D721Med (cell line): ENCODE results near the gene RTN1.

ENCODE experiments used
- DNase-seq: peaks from one replicate; pipeline ENCODE4 v3.0.0; 2011; ENCODE audit warnings: low spot score; ENCODE audit not compliant: insufficient read length
- FAIRE-seq: peaks from 2 replicates; lab custom pipeline; 2011; peaks lifted over from hg19 to GRCh38; lab: Jason Lieb, UNC
- CTCF ChIP-seq: IDR thresholded peaks from 2 replicates; pipeline ENCODE4 v1.5.1; 2012; ENCODE audit warnings: mild to moderate bottlenecking, control low read depth; ENCODE audit not compliant: insufficient read depth; ENCODE audit errors: missing control alignments

The RTN1 gene

GRCh38 chr14:59619061-59619460, 251.5 kb downstream of the RTN1 start:
- TF ChIP-seq CTCF, result no peak
- FAIRE-seq, result no peak
- DNase-seq, result no peak

GRCh38 chr14:59601056-59601455, 269.5 kb downstream of the RTN1 start:
- FAIRE-seq (no peak), DNase-seq (no peak)
- TF ChIP-seq CTCF, result no peak

- FAIRE-seq, result peak; percentile 6
- no peak for TF ChIP-seq CTCF
- DNase-seq, result no peak
Observed at GRCh38 chr14:59600211-59600945, 270.2 kb downstream of the RTN1 start.

- FAIRE-seq, result no peak
- TF ChIP-seq CTCF, result no peak
- DNase-seq, result no peak
Observed at GRCh38 chr14:59595071-59595470, 275.5 kb downstream of the RTN1 start.

GRCh38 chr14:59591641-59592370, 278.8 kb downstream of the RTN1 start:
- no peak for TF ChIP-seq CTCF
- no peak for DNase-seq
- no peak for FAIRE-seq

GRCh38 chr14:59588101-59588500, 282.5 kb downstream of the RTN1 start:
- no peak for TF ChIP-seq CTCF
- FAIRE-seq, result no peak
- DNase-seq, result no peak
